ENCODE data around the gene DPCD. TPM values are rescaled to one million over a fixed set of nuclear protein-coding genes. Genes with fewer than 3 reads are reported as not detected.

DPCD gene
- total RNA-seq, 1 experiment from 2014 or later, result 39.5 TPM

- peak; percentile 67; the same call in 1 of the 2 replicates for TF ChIP-seq EGR1 (IDR thresholded peaks at IDR 0.05; ENCODE audit: low read depth)
- TF ChIP-seq YY1 (IDR thresholded peaks at IDR 0.05; ENCODE audit: extremely low read depth, insufficient replicate concordance, low read depth, low read length), result peak; percentile 95
- no peak for TF ChIP-seq CEBPB (IDR thresholded peaks at IDR 0.05; ENCODE audit: low read depth)
- no peak for TF ChIP-seq EZH2 (IDR thresholded peaks at IDR 0.05)
- no peak for TF ChIP-seq ELF1 (IDR thresholded peaks at IDR 0.05; ENCODE audit: borderline replicate concordance, low read depth)
- no peak for TF ChIP-seq SRF (IDR thresholded peaks at IDR 0.05; ENCODE audit: low read depth)
- no peak for TF ChIP-seq FOSL1 (IDR thresholded peaks at IDR 0.05; ENCODE audit: low read depth)
- no peak for TF ChIP-seq CBX3 (IDR thresholded peaks at IDR 0.05; ENCODE audit: low read depth)
These were observed at the start of gene DPCD, which contains the start of gene POLL (continued) for GRCh38 chr10:101587725-101588653.

DNA sequence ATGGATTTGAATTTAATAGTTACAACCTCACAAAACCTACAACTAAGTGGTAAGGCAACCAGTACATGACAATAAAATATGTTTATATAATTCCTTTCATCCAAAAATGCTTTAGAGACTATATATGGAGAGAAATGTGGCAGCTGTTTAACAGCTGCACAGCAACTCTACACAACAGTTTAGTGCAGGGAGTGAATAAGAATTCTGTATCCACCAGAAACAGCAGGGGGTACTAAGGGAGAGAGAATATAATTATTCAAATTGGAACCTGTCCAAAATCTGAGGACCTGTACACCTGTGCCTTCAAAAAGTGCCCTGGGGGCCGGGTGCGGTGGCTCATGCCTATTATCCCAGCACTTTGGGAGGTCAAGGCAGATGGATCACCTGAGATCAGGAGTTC is 49.7 kb upstream of the DPCD start:
- no peaks in the 10 kb centered on the region for H3K9me2 ChIP-seq (ENCODE audit: insufficient read depth)
- RAD21 ChIA-PET (ENCODE audit: low non-redundant PET in 1 of 2, low total read pairs in 2 of 2, uncharacterized antibody in 2 of 2, unreplicated experiment in 2 of 2), result no interaction called here
- CTCF ChIA-PET, result interaction anchor here (1.5 to 1.7 kb wide), 2 partner anchors 8 to 16 kb away, joined by 4 to 6 read pairs; no protein-coding TSS in a partner anchor
- ATAC-seq (no peak), DNase-seq (ENCODE audit: low read depth, low spot score) (no peak)
- TF ChIP-seq ZBTB33 (IDR thresholded peaks at IDR 0.05; ENCODE audit: extremely low read depth, insufficient replicate concordance, low read length) (no peak), ZFX (IDR thresholded peaks at IDR 0.05) (0 out of 2 replicates have a peak, but pooled peaks have one; percentile 7)
- H3K4me2 ChIP-seq (ENCODE audit: low read length), result no peak overlapping the region
- H3K9me3 ChIP-seq (ENCODE audit: control insufficient read depth in 1 of 2, insufficient read depth in 1 of 2, low read depth in 1 of 2, low read length in 2 of 2), result no peaks in the 10 kb centered on the region
- H3K36me3 ChIP-seq (ENCODE audit: control insufficient read depth in 1 of 2, insufficient read depth in 2 of 2, low read length in 2 of 2), result no peaks in the 10 kb centered on the region
- intact Hi-C loops (cut with micrococcal nuclease), result no loop called here
- no peak overlapping the region for H3K9ac ChIP-seq (ENCODE audit: low read length)
- no peak overlapping the region for H3K4me3 ChIP-seq (replicated peaks in 1 of 2; ENCODE audit: low read depth in 1 of 2, low read length in 2 of 2)
- no peak overlapping the region for H3K27ac ChIP-seq (ENCODE audit: low read depth, low read length)
- BruUV-seq (replicated peaks), result no TSS peak
- POLR2A ChIA-PET, result no interaction called here
- no peaks in the 10 kb centered on the region for H3K79me2 ChIP-seq (ENCODE audit: insufficient read depth, low read length)
- no peaks in the 10 kb centered on the region for H4K20me1 ChIP-seq (ENCODE audit: insufficient read depth)
- no peak overlapping the region for H2AFZ ChIP-seq (ENCODE audit: low read depth, low read length, poor library complexity, severe bottlenecking)
- no peaks in the 10 kb centered on the region for H3K27me3 ChIP-seq (ENCODE audit: insufficient read depth, low read length)
- H3K4me1 ChIP-seq (ENCODE audit: control insufficient read depth in 1 of 2, insufficient read depth in 2 of 2, low read length in 2 of 2), result 0 out of 4 replicates have a peak, but pooled peaks cover 0 to 3% of the 10 kb centered on the region in 2 experiments

All from HCT116 (cell line).